Activated CD4-positive, alpha-beta memory T cell treated with anti-CD3 and anti-CD28 coated beads for 36 hours (primary cell): Measurements from ENCODE around the gene VSNL1. TPM values are rescaled to one million over a fixed set of nuclear protein-coding genes. Genes with fewer than 3 reads are reported as not detected.

Source experiments
- CTCF ChIA-PET: fragments of 350-600 bp; sonication (Branson Sonifier 250); formaldehyde crosslinking; loops from one replicate; lab custom pipeline; 2021; ENCODE audit warnings: antibody characterized with exemption, inconsistent platforms; lab: Charles Lee
- POLR2A ChIA-PET: fragments of 350-600 bp; sonication (Branson Sonifier 250); formaldehyde crosslinking; loops from one replicate; lab custom pipeline; 2021; ENCODE audit warnings: antibody characterized with exemption; lab: Charles Lee
- DNase-seq: peaks from one replicate; pipeline ENCODE4 v3.0.0-alpha.2; 2020
- H3K27ac Mint-ChIP-seq: one replicate; pipeline ENCODE4 v1.8.0; 2021; ENCODE audit warnings: mixed read lengths
- H3K27me3 Mint-ChIP-seq: one replicate; pipeline ENCODE4 v1.8.0; 2021; ENCODE audit warnings: mixed read lengths
- H3K36me3 Mint-ChIP-seq: one replicate; pipeline ENCODE4 v1.8.0; 2021; ENCODE audit warnings: mixed read lengths
- H3K4me1 Mint-ChIP-seq: one replicate; pipeline ENCODE4 v1.8.0; 2021; ENCODE audit warnings: low read depth, mixed read lengths
- H3K4me3 Mint-ChIP-seq: one replicate; pipeline ENCODE4 v1.8.0; 2021; ENCODE audit warnings: mild to moderate bottlenecking, mixed read lengths
- H3K9me3 Mint-ChIP-seq: one replicate; pipeline ENCODE4 v1.8.0; 2021; ENCODE audit warnings: mixed read lengths
- intact Hi-C: fragments of 100-400 bp; cut with micrococcal nuclease; formaldehyde crosslinking; loops from one replicate; pipeline ENCODE4 v1.15.1; 2023
- total RNA-seq, 2 experiments: library from RNA; stranded (reverse); gene quantifications; one replicate each; pipeline ENCODE4 v1.2.3, GENCODE V29; 2021

Gene VSNL1
- total RNA-seq, 2 experiments from 2014 or later: not detected

- POLR2A ChIA-PET: no interaction called here
- intact Hi-C loops: no loop called here
- DNase-seq: no peak
- Mint-ChIP-seq H3K36me3 (no peaks in the 10 kb centered on the region), H3K4me3 (no peak overlapping the region), H3K4me1 (no peaks in the 10 kb centered on the region), H3K27ac (no peak overlapping the region), H3K9me3 (no peaks in the 10 kb centered on the region), H3K27me3 (no peaks in the 10 kb centered on the region)
- CTCF ChIA-PET: no interaction called here
Measured at GRCh38 chr2:17574406-17575073, 34.0 kb downstream of the VSNL1 start.

DNA sequence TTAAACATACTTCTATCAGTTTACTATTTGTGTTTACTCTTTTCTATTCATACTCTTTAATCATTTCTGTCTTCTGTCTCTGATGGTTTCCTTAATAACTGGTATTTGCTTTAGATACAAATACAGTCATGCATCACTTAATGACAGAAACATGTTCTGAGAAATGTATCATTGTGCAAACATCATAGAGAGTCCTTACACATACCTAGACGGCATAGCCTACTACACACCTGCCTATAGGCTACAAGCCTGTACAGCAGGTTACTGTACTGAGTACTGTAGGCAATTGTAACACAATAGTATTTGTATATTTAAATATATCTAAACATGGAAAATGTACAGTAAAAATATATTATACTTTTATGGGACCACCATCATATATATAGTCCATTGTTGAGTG lies 36.3 kb downstream of the VSNL1 start:
- CTCF ChIA-PET: no interaction called here
- Mint-ChIP-seq H3K4me1 (no peaks in the 10 kb centered on the region), H3K4me3 (no peak overlapping the region), H3K27ac (no peak overlapping the region), H3K36me3 (no peaks in the 10 kb centered on the region), H3K9me3 (no peaks in the 10 kb centered on the region), H3K27me3 (no peaks in the 10 kb centered on the region)
- POLR2A ChIA-PET: no interaction called here
- intact Hi-C loops: no loop called here
- no peak for DNase-seq

DNA sequence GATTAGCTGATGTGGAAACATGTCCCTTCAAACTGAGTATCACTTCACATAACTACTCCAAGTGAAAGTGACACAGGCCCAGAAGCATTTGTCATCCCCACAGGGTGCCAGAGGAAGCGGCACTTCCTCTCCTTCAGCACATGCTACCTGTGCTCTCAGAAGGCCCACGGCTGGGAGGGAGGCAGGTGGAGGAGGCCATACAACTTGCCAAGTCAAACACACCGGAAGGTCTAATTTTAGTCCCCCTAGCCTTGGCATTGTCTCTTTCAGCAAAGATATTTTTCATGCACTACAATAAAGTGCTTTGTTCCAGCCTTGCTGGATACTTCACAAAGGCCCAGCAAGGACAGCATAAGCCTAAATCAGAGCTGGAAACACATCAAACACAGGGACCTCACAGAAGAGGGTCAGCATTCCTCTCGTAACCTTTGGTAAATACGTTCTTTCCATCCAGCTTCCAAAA lies 38.0 kb downstream of the VSNL1 start:
- H3K36me3 Mint-ChIP-seq: no peaks in the 10 kb centered on the region
- intact Hi-C loops: no loop called here
- no peaks in the 10 kb centered on the region for H3K9me3 Mint-ChIP-seq
- ChIA-PET POLR2A (no interaction called here), CTCF (no interaction called here)
- no peak overlapping the region for H3K4me3 Mint-ChIP-seq
- H3K27ac Mint-ChIP-seq: no peak overlapping the region
- H3K27me3 Mint-ChIP-seq: no peaks in the 10 kb centered on the region
- no peak for DNase-seq
- H3K4me1 Mint-ChIP-seq: no peaks in the 10 kb centered on the region

DNA sequence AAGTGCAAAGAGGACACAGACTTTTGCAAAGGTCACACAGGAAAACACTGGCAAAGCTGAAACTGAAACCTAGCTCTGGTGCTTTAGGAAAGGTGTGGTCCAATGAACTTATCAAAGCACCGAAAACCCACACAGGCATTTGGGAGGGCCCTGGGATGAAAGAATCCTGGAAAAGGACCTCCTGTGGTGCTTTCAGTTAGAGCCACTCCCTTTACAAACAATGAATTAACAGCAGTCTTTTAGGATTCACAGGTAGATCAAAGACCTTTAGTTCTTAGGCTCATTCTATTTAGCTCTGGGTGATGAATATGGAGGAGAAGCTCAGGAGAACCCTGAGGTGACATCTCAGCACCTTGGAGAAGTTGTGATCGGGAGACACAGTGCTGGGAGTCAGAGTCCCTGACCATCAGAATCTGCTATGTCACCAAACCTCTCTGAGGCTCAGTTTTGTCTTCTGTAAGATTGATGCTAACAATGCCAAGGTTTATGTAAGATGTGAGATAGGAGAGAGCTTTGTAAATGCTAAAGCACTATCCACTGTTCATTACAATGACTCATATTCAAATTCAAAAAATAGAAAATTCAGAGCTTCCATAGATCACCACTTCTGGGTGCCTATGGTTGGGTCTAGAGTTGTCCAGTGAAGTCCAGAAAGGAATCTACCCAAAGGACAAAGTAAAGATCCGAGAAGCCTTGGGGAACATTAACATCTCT lies 39.3 kb downstream of the VSNL1 start:
- POLR2A ChIA-PET: no interaction called here
- no peaks in the 10 kb centered on the region for H3K4me1 Mint-ChIP-seq
- H3K9me3 Mint-ChIP-seq: no peaks in the 10 kb centered on the region
- CTCF ChIA-PET: no interaction called here
- no peak overlapping the region for H3K4me3 Mint-ChIP-seq
- intact Hi-C loops: no loop called here
- H3K27ac Mint-ChIP-seq: no peak overlapping the region
- H3K27me3 Mint-ChIP-seq: no peaks in the 10 kb centered on the region
- H3K36me3 Mint-ChIP-seq: no peaks in the 10 kb centered on the region
- no peak for DNase-seq

DNA sequence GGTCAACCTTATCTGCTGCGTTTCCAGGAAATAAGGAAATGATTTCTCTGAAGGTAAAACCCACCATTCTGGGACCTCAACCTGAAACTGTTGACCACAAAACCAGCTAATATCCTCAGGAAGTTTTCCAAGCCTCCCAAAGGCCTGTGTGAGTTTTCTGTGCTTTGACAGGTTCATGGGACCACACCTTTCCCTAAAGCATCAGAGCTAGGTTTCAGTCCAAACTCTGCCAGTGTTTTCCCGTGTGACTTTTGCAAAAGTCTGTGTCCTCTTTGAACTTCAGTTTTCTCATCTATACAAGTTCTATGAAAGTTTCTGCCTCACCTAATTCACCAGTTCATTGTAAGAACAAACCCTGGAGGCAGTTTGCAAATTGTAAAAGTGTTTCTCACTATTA lies 39.8 kb downstream of the VSNL1 start:
- Mint-ChIP-seq H3K27ac (no peak overlapping the region), H3K27me3 (no peaks in the 10 kb centered on the region), H3K36me3 (no peaks in the 10 kb centered on the region), H3K4me3 (no peak overlapping the region), H3K9me3 (no peaks in the 10 kb centered on the region), H3K4me1 (no peaks in the 10 kb centered on the region)
- CTCF ChIA-PET: no interaction called here
- POLR2A ChIA-PET: no interaction called here
- DNase-seq: no peak
- intact Hi-C loops: no loop called here

DNA sequence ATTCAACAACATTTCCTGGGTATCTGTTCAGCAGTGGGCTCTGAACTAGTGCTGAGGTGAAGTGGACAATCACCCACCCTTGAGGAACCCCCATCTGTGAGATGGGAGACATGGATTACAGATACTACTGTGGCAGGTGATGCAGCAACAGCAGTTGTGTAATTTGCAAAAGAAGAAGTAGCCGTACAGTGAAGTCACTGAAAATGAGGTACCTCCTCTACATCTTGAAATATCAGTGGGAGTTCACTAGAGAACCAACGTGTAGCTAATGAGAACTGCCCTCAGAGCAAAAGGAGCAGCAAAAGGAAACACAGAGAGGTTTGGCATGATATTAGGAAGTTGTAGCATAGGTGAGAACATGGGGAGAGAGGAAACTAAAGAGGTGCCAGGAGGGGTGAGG lies 41.3 kb downstream of the VSNL1 start:
- ChIA-PET POLR2A (no interaction called here), CTCF (no interaction called here)
- H3K4me3 Mint-ChIP-seq: no peak overlapping the region
- peaks cover 4% of the 10 kb centered on the region for H3K27me3 Mint-ChIP-seq
- intact Hi-C loops: no loop called here
- no peaks in the 10 kb centered on the region for H3K9me3 Mint-ChIP-seq
- H3K36me3 Mint-ChIP-seq: no peaks in the 10 kb centered on the region
- no peaks in the 10 kb centered on the region for H3K4me1 Mint-ChIP-seq
- no peak for DNase-seq
- no peak overlapping the region for H3K27ac Mint-ChIP-seq

DNA sequence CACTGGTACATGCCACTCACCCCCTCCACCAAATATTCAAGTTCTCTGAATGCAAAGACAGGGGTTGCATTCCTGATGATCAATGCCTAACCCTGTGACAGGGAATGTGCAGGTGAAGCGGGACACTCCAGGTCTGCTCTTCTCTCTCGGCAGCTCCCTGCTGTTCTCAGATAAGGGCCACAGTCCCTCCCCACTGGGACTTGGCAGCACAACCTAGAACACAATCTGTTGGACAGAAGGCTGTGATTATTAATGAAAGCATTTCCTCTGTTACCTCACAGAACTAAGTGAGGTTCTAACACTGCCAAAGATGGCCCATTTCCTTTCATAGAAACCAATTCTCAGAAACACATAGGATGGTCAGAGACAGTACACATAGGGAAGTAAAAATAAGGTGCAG lies 42.7 kb downstream of the VSNL1 start:
- ChIA-PET POLR2A (no interaction called here), CTCF (no interaction called here)
- no peak for DNase-seq
- Mint-ChIP-seq H3K27ac (no peak overlapping the region), H3K27me3 (peaks cover 4% of the 10 kb centered on the region), H3K4me3 (no peak overlapping the region), H3K36me3 (no peaks in the 10 kb centered on the region), H3K4me1 (no peaks in the 10 kb centered on the region), H3K9me3 (no peaks in the 10 kb centered on the region)
- intact Hi-C loops: no loop called here

DNA sequence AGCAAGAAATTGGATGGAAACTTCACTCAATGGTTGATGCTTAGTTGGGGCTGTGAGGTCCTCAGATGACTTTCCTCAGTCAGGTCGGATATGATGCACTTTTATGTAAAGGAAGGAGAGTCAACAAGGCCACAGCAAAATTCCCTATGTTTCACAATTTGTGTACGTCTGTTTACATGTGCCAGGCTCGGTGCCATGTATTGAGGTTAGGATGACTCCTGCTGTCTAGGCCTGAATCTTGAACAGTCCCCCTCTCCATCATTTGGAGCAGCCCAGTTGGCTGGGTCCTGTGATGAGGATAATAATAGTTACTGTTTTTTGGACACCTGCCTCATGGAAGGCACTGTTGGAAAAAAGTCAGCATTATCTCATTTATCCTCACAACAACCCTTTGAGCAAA lies 43.1 kb downstream of the VSNL1 start:
- POLR2A ChIA-PET: no interaction called here
- Mint-ChIP-seq H3K9me3 (no peaks in the 10 kb centered on the region), H3K36me3 (no peaks in the 10 kb centered on the region), H3K27ac (no peak overlapping the region), H3K4me1 (no peaks in the 10 kb centered on the region), H3K4me3 (no peak overlapping the region), H3K27me3 (peaks cover 4% of the 10 kb centered on the region)
- DNase-seq: no peak
- intact Hi-C loops: no loop called here
- CTCF ChIA-PET: no interaction called here

DNA sequence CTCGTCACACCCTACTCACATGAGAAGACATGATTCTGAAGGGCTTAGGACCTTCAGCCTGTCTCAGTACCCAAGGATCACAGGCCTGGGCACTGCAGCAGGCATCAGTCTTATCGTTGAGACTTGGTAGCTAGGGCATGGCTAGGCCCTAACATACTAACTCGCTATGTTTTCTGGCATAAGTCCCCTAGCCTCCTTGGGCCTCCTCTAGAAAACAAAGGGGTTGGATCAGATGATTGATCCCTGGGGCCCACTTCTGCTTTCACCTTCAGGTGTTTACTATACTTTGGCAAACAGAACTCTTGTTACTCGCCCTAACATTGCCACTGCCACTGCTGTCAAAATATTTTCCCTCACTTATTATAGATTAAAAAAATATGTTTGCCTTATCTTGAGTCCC lies 44.2 kb downstream of the VSNL1 start:
- H3K36me3 Mint-ChIP-seq: no peaks in the 10 kb centered on the region
- no peaks in the 10 kb centered on the region for H3K9me3 Mint-ChIP-seq
- no peak overlapping the region for H3K4me3 Mint-ChIP-seq
- ChIA-PET POLR2A (no interaction called here), CTCF (no interaction called here)
- H3K27me3 Mint-ChIP-seq: peaks cover 4% of the 10 kb centered on the region
- no peak overlapping the region for H3K27ac Mint-ChIP-seq
- no peak for DNase-seq
- no peaks in the 10 kb centered on the region for H3K4me1 Mint-ChIP-seq
- intact Hi-C loops: no loop called here

DNA sequence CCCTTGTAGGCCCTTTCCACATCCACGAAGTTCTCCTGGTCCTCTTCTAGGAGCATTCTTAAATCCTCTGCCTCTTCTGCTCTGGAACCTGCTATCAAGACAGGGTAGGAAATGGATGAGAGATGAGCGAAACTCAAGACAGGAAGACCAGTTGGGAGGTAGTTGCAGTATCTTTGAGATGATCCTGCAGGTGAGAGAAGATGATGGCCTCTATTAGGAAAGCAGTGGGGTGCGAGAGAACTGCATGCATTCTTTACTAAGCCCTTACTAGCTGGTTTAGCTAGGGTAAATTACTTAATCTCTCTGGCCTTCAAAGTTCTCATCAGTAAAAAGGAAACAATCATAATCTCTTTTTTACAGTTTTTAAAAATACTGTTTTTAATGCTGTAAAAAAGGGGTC lies 47.0 kb downstream of the VSNL1 start:
- intact Hi-C loops: no loop called here
- no peaks in the 10 kb centered on the region for H3K4me1 Mint-ChIP-seq
- H3K4me3 Mint-ChIP-seq: no peak overlapping the region
- no peak for DNase-seq
- no peaks in the 10 kb centered on the region for H3K36me3 Mint-ChIP-seq
- H3K27ac Mint-ChIP-seq: no peak overlapping the region
- no peaks in the 10 kb centered on the region for H3K9me3 Mint-ChIP-seq
- CTCF ChIA-PET: no interaction called here
- H3K27me3 Mint-ChIP-seq: peaks cover 6% of the 10 kb centered on the region
- POLR2A ChIA-PET: no interaction called here

- intact Hi-C loops: no loop called here
- Mint-ChIP-seq H3K9me3 (no peaks in the 10 kb centered on the region), H3K27ac (no peak overlapping the region), H3K27me3 (peaks cover 6% of the 10 kb centered on the region), H3K4me3 (no peak overlapping the region), H3K4me1 (no peaks in the 10 kb centered on the region), H3K36me3 (no peaks in the 10 kb centered on the region)
- no peak for DNase-seq
- POLR2A ChIA-PET: no interaction called here
- CTCF ChIA-PET: no interaction called here
Measured at GRCh38 chr2:17588031-17588430, 47.5 kb downstream of the VSNL1 start.

- H3K4me1 Mint-ChIP-seq: no peaks in the 10 kb centered on the region
- H3K4me3 Mint-ChIP-seq: no peak overlapping the region
- DNase-seq: no peak
- no peaks in the 10 kb centered on the region for H3K9me3 Mint-ChIP-seq
- POLR2A ChIA-PET: no interaction called here
- no peak overlapping the region for H3K27ac Mint-ChIP-seq
- intact Hi-C loops: no loop called here
- no peaks in the 10 kb centered on the region for H3K36me3 Mint-ChIP-seq
- CTCF ChIA-PET: no interaction called here
- H3K27me3 Mint-ChIP-seq: peaks cover 6% of the 10 kb centered on the region
Measured at GRCh38 chr2:17589406-17590035, 49.0 kb downstream of the VSNL1 start.
